Measurements from ENCODE around the gene PTPRE.

The PTPRE gene

DNA sequence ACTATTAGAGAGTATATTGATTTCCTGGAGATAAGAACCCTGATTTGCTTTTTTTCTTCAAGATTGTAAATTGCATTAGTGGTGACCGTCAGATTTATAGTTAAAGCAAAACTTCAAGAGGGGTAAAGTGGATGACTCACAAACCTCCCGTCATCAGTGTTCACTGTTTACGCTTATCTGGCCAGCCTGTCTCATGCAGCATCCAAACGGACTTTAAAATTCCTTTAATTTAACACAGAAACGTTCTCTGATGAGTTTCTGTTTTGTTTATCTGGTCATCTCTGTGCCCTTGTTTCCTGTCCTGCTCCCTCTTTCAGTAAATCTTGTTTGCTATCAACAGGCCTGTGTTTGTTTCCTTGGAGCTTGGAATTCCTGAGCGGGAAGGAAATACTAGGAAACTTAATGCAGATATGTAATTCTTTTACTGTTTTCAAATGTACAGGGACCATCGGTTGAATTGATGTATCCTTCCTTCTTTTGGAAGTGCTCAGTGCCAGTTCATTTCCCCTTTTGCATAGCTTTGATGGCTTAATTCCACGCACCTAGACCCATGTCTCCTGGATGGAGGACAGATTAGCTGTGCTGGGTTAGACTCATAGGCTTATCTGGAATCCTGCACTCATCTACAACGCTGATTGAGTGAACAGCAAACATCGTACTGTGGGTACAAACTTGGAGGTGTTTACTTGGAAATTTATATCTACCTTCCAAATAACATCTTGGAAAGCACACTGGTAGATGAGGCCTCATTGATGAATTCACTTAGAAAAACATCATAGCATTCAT lies 21.3 kb downstream of the PTPRE start:
- no peak for DNase-seq

DNA sequence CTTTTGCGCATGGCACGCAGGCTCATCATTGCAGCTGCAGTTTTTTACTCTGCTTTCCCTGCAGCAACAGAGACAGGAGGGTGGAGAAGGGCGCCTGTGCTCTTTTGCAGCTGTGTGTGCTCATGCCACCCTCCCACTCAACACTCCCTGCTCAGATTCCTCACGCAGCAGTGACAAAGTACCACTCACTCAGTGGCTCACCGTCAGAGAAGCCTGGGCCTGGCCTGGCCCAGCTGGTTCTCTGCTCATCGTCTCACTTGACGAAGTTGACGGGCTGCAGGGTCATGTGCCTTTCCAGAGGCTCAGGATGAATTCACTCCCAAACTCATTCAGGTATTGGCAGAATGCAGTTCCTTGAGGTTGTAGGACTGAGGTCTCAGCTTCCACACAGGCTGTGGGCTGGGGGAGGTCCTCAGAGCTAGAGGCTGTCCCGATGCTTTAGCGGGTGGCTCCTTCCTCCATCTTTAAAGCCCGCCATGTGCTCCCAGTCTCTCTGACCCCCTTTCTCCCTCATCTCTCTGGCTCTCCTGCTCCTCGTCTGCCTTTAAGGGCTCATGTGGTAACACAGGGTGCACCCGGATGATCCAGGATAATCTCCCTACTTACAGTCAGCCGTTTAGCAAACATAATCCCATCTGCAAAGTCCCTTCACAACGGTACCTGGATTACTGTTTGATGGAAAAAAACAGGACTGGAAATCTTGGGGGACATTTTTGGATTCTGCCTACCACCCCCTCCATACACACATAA lies 25.8 kb downstream of the PTPRE start:
- DNase-seq: no peak

DNA sequence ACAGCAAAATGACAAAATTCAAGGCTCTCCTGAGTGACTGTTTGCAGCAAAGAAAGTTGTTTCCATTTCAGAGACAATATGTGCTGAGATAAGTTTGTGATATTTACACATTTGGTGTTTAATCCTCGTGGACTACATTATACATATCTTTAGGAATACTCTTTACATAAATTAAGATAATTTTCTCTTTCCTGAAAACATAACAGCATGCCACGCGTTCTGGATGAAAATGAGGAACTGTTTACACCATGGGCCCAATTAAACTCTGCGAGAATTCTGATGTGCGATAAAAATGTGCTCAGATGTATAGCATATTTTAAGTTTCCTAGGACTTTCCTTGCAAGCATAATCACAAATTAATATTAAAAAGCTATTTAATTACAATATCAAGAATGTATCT lies 26.4 kb downstream of the PTPRE start:
- no peak for DNase-seq

DNA sequence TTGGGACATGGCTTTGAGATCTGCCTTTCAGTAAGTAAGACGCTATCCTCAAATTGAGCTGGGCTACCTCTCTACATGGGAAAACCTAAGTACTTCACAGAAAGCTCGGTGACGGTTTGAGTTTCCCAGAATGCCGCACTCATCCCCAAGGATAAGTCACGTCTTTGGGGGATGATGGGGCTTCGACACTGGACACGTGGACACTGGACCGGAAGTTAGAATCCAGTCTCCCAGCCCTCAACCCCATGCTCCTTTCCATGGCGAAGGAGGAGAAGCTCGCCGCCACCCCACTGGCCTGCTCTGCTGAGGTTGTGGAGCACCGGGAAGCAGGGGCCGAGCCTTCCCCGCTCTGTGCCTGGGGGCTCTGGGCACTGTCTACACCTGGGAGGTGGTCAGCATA lies 27.5 kb downstream of the PTPRE start:
- no peak for DNase-seq

DNA sequence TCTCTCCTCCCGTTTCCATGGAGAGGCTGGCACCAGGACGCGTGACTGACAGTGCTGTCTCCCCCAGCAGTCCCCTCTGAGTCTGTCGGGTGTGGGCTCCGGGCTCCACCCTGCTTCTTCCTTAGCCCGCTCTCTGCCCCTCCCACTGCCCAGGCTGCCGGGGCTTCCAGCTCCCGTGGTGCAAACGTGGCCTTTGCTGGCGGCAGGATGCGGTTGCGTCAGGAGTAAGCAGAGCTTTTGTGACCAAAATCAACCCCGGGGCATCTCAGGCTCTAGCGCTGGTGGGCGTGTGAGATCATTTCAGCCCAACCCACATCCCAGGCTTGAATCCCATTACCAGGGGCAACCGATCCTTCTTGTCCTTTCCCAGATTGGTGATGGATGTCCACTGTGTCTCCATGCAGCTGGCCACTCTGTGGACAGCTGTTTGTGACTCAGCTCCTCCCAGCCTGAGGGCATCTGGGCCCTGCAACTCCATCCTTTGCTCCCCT lies 28.2 kb downstream of the PTPRE start:
- no peak for DNase-seq

DNA sequence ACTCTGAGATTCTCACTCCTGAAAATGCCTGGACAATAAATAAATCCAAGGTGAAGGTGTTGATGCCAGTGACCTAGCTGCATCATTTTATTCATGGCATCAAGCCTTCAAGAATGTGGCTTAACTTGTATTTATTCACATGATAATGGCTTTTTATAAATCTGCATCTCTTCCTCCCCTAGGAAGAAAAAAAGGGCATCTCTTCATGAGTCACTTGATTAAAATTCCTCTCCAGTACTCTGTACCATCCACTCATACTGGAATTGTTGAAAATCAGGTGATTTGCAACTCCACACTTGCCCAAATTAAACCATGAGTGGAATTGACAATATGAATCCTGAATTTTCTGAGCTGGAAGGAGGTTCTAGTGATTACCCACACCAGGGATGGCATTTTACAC lies 30.2 kb downstream of the PTPRE start:
- DNase-seq: no peak

DNA sequence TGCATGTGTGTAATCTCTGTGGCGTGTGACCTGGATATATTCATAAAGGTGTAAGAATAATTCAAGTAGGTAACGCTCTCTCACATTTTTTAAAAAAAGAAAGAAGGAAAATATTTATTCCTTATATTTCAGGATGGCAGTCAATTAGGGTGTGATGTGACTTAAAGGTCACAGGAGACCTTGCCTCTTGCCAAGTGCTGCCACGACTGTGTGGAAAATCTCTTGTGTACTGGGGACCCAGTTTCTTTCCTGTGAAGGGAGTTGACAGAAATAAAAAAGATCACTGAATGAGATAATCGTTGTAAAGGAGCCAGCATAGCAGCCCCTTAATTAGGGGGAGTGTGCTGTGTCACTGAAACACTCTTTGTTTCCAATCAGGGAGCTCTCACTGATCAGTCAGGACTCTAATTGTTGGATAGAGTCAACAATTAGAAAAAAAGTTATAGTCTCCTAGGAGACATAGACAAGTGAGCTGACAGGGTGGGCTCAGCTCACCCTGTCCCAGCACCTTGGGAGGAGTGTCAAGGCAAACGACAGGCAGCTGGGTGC lies 31.1 kb downstream of the PTPRE start:
- no peak for DNase-seq

DNA sequence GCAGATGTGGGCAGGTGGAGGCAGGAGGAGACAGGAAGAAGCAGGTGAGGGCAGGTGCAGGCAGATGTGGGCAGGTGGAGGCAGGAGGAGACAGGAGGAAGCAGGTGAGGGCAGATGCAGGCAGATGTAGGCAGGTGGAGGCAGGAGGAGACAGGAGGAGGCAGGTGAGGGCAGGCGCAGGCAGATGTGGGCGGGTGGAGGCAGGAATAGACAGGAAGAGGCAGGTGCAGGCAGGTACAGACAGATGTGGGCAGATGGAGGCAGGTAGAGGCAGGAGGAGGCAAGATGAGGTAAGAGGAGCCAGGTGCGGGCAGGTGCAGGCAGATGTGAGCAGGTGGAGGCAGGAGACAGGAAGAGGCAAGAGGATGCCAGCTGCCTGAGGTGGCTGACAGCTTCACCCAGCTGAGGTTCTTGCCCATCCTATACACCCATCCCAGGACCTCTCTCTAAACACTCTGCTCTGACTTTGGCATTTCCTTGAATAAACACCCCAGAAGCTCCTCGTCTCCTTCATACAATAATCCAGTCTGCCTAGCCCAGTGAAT lies 33.0 kb downstream of the PTPRE start:
- DNase-seq: no peak

DNA sequence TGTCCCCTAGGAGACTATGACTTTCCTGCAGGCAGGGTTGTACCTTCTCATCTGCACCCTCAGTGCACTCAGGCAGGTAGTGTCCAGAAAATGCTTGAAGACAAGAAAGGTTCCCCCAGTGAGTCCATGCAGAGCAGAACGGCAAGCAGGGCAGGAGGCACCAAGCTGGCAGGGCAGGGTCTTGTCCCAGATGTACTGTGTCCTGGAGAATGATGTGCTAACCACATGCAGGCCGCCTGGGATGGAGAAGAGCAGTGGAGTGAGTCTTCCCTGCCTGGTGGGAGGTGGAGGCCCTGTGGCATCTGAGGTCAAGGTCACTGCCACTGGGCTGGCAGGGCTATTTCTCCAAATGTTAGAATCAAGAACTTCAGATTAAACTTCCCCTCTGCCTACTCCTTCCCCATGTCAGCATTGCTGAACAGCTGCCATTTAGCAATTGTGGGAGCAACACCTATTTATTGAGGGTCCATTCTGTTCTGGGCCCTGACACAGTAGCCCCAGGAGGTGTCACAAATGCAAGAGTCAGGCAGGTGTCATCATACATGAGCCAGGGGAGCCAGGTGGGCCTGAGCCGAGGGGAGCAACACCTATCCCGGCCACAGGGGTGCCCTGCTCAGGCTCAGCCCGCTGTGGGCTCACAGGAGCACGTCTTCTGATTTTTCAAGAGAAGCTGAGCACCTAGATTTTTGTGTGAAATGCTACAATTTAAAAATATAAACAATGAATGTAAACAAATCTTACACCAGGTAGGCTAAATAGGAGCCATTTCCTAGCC lies 34.1 kb downstream of the PTPRE start:
- no peak for DNase-seq

DNA sequence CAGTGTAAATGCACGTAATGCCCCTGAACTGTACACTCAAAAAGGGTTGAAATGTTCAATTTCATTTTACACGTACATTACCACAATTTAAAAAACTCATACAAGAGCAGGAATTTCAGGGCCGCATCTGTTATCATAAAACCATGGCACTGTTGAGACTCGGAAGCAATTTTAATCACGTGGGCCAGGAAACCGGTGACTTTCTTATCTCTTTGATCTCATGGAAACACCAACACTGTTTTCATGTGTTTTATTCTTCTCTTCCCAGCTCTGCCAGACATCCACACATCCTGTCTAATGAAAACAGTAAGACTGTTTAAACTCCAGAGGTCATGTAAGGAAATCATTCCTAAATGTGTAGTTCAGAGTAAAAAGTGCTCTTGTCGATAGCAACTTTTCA lies 35.9 kb downstream of the PTPRE start:
- DNase-seq: no peak

DNA sequence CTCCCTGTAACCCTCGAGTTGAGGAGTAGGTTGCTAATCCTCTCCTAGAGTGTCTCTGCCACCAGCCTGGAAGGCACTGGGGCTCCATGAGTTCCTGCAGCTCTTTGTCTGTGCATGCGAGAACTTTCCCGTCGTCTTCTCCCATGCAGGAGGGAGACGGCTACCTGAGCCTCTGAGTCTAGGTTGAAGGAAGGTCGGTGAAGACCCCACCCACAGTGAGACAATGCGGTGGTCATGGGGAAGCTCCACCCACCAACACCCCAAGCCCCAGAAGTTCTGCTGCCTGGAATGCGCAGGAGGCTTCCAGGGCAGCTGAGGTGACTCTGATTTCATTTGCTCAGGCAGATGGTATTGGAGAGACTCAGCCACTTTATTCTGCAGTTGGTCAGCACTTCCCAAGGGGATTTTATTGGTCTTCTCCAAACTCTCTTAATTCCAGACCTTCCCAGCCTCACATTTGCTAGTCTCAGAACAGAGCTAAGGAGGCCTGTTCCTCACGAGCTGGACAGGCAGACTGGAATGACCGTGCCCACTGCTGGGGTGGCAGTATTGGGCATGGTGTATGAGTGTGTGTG lies 36.5 kb downstream of the PTPRE start:
- DNase-seq: no peak

DNA sequence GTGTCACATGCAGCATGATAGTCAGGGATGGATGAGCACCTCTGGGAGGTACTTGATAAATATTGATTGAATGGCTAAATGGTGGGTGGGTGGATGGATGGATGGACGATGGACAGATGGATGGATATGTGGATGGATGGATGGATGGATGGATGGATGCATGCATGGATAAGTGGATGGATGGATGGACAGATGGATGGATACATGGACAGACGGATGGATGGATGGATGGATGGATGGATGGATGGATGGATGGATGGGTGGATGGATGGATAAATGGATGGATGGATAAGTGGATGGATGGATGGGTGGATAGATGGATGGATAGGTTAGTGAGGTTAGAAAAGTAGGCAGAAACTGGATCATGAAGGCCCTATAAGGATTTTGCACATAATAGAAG lies 37.4 kb downstream of the PTPRE start:
- no peak for DNase-seq

DNA sequence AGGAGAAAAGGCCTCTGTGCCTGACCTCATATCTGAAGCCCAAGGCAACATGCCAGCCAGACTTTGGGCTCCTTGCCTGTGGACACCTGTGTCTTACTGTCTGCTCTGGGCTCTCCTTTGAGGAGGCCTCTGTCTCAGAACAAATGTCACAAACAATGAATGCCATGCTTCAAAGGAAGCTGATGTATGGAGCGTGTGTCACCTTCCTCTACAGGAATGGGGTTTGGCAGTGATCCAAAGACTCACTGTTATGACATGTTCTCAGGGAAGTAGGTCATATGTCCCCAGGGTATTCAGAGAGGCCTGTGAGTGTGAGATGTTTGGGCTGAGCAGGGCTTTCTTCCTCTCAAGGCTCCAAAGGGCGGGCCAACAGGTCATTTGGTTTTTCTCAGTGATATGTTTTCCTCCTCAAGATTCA lies 38.4 kb downstream of the PTPRE start:
- no peak for DNase-seq

DNA sequence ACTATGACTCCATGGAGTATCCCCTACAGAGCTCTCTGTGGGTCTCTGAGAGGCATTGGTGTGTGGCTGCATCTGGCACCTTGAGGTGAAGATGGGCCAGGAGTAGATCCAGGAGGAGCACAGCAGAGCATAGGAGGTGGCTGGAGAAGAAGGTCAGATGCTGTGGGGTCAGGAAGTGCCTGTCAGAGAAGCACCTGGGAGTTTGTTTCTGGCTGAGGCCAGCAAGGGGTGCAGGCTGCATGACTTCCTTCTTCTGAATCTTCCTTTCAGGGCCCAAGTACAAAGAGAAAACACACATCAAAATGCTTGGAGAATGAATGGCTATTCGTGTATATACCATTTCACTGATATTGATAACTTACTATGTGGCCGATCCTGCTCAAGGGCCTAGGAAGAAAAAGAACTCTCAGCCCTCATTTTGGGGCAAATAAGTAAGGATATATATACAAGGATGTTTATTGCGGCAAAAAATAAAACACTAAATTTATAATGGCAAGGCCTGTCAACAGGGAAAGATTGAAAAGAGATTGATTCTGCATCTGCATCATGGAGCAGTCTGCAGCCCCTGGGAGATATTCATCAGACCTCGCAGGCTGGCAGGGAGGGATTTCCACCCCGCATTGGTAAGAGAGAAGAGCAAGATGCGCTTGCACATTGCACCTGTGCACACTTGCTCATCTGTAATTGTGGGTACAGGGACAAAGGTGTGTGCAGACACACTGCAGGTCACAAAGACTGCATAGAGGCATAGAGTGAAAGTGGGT lies 39.2 kb downstream of the PTPRE start:
- DNase-seq: no peak

DNA sequence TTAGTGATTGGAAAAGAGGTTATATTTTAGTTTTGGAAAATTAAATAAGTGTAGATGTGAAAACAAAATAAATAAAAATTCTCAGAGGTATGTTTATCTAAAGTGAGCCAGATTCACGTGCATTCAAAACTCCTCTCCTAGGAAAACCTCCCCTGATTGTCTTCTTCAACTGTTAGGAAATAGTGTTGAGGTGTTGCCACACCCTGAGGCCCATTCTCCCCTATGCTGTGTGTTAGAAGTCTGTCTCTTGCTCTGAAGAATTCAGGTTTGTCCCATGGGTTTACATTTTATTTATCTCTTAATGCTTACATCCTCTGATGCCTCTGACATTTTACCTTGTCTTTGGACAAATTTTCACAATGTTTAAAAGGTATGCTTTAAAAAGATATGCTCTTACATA lies 40.3 kb downstream of the PTPRE start:
- DNase-seq: no peak

DNA sequence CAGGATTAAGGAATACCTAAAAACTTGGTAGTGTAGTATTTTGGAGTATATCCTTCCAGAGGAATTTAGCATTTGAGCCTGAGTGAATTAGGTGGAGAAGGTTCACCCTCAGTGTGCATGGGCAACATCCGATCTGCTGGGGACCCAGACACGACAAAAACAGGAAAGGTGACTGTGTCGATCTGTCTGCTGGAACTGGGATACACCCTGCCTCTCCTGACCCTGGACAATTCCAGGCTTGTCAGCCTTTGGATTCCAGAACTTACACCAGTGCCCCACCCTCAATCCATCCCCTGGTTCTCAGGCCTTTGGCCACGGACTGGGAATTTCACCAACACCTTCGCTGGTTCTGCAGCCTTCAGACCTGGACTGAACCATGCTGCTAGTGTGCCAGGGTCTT lies 41.9 kb downstream of the PTPRE start:
- no peak for DNase-seq

DNA sequence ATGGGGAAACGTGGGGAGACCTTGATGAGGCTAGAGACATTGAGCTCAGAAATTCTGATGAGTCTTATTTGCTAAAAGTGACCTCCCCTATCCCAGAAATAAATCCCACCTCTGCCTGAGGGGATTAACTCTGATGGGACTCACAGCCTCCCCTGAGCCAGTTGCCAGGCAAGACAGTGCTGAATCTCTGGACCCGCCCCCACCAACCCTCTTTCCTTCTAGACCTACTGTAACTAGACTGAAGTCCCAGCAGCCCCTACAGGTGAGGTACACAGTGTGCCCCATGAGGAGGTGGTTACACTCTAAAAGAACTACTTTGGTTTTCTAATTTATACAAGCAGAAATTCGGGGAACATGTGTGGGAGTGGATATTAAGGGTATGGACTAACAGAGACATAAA lies 42.9 kb downstream of the PTPRE start:
- no peak for DNase-seq

DNA sequence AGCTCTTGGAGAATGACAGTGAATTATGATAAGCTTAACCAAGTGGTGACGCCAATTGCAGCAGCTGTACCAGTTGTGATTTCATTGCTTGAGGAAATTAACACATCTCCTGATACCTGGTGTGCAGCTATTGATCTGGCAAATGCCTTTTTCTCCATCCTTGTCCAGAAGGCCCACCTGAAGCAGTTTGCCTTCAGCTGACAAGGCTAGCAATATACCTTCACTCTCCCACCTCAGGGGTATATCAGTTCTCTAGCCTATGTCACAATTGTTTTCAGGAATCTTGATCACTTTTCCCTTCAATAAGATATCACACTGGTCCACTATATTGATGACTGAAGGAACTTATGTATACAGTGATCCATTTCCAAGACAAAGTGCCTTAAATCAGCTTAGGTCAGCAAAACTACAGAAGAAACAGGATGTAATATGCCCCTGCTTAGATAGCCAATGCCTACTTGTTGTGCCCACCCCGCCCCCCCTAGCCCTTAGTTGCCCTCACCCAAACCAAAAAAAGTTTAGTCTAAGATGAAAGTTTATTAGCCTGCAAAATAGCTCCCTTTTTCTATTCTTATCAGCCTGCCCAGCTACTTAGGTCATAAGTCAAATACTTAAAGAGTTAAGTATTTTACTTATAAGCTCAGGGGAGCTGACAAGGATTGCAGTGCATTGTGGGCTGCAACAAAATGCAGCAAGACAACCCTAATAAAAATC lies 45.1 kb downstream of the PTPRE start:
- DNase-seq: no peak

DNA sequence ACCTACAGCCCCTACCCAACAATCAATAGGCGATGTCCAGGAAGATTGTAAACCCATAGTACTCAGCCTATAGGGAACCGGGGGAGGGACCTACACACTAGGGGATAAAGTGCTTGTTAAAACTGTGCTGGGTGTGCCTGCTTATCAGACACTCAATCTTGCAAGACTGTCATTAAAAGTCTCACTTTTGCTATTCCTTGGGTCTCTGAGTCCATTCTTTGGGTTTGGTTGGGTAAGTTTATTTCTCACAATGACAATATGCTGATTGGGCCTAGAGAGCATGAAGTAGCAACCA lies 45.6 kb downstream of the PTPRE start:
- DNase-seq: no peak

DNA sequence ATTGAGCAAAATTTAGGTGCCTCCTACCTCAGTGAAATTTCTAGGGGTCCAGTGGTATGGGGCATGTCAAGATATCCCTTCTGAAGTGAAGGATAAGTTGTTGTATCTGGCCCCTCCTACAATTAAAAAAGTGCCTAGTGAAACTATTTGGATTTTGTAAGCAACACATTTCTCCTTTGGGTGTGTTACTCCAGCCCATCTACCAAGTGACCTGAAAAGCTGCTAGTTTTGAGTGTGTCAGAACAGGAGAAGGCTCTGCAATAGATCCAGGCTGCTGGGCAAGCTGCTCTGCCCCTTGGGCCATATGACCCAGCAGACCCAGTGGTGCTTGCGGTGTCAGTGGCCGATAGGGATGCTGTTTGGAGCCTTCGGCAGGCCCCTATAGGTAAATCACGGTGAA lies 46.0 kb downstream of the PTPRE start:
- DNase-seq: no peak

DNA sequence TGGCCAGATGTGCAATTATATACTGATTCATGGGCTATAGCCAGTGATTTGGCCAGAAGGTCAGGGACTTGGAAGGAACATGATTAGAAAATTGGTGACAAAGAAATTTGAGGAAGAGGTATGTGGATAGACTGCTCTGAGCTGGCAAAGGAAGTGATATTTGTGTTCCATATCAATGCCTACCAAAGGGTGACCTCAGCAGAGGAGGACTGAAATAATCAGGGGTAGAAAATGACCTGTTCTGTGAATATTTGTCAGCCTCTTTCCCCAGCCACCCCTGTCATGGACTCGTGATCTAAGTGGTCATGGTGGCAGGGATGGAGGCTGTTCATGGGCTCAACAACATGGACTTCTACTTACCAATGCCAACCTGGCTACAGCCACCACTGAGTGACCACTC lies 47.0 kb downstream of the PTPRE start:
- DNase-seq: no peak
